ENCODE measurements around the gene BASP1. TPM values are rescaled to one million over a fixed set of nuclear protein-coding genes. Genes with fewer than 3 reads are reported as not detected.

Gene BASP1
- total RNA-seq, 4 donors from 2014 or later = 10.1 to 29.6 (median 23.0) TPM

- TF ChIP-seq POLR2A (IDR thresholded peaks at IDR 0.05) = no peak
- no peak for TF ChIP-seq CTCF (IDR thresholded peaks at IDR 0.05)
- no peak for DNase-seq
- no peaks in the 10 kb centered on the region for H3K27me3 ChIP-seq
- H3K4me3 ChIP-seq (replicated peaks in 1 of 3) = no peak overlapping the region
- H3K27ac ChIP-seq = no peak overlapping the region
- H3K36me3 ChIP-seq = no peaks in the 10 kb centered on the region
- 93 to 94% methylated on average over 5 of the region's 5 CpGs for WGBS, 2 donors
- peaks cover 10 to 11% of the 10 kb centered on the region in 2 donors for H3K4me1 ChIP-seq
- intact Hi-C loops (cut with DNase I) = no loop called here
- no peaks in the 10 kb centered on the region for H3K9me3 ChIP-seq
These were observed 43.1 kb downstream of the BASP1 start for GRCh38 chr5:17260549-17260948.

GRCh38 chr5:17261075-17261474 lies 43.6 kb downstream of the BASP1 start:
- H3K9me3 ChIP-seq = no peaks in the 10 kb centered on the region
- intact Hi-C loops (cut with DNase I) = no loop called here
- no peak overlapping the region for H3K4me3 ChIP-seq (replicated peaks in 1 of 3)
- DNase-seq = no peak
- TF ChIP-seq CTCF (IDR thresholded peaks at IDR 0.05) = no peak
- no peak for TF ChIP-seq POLR2A (IDR thresholded peaks at IDR 0.05)
- peaks cover 10 to 11% of the 10 kb centered on the region in 2 donors for H3K4me1 ChIP-seq
- no peak overlapping the region for H3K27ac ChIP-seq
- H3K36me3 ChIP-seq = no peaks in the 10 kb centered on the region
- 49 to 53% methylated on average over 3 of the region's 3 CpGs for WGBS, 2 donors
- H3K27me3 ChIP-seq = no peaks in the 10 kb centered on the region

DNA sequence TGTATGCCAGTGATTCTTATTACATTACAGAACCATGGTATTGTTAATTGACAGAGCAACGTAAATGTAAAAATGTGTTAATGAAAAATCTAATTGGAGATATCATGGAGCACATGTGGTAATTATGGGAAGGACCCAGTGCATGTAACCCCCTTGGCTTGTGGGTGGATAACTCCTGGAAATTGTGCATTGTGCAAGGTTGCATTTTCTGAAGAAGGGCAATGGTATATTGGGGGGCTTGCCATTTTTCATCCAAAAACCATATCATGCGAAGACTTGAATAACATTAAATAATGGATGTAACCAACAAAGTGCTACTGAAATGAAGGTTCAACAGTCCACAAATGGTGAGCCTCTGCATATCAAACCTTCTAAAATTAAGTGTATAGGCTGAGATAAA lies 47.6 kb downstream of the BASP1 start:
- Histone ChIP-seq H3K4me1 (no peaks in the 10 kb centered on the region), H3K4me3 (replicated peaks in 1 of 3) (no peak overlapping the region), H3K36me3 (no peaks in the 10 kb centered on the region), H3K27me3 (no peaks in the 10 kb centered on the region), H3K9me3 (no peaks in the 10 kb centered on the region), H3K27ac (no peak overlapping the region)
- DNase-seq = no peak
- TF ChIP-seq POLR2A (IDR thresholded peaks at IDR 0.05) (no peak), CTCF (IDR thresholded peaks at IDR 0.05) (no peak)
- intact Hi-C loops (cut with DNase I) = no loop called here
- WGBS, 2 donors = 97% methylated on average over 2 of the region's 2 CpGs

DNA sequence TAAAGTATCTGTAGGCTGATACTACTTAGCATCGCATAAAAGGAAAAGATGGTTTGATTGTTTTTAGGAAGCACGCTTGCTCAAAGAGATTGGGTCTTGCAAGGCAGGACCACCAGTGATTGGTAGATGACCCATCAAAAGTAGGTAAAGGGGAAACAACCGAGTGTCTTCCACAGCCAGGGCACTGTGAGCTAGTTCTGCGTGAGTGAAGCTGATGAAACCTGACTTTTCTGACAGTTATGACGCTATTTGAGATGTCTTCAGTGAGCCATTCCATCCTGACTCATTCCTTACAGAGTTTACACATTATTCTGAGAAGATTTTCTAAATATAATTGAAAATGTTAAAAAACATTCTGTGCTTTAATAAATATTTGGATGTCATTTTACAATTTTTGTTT lies 49.7 kb downstream of the BASP1 start:
- H3K27me3 ChIP-seq = no peaks in the 10 kb centered on the region
- 94 to 96% methylated on average over 5 of the region's 5 CpGs for WGBS, 2 donors
- no peak overlapping the region for H3K27ac ChIP-seq
- intact Hi-C loops (cut with DNase I) = no loop called here
- H3K4me1 ChIP-seq = no peaks in the 10 kb centered on the region
- H3K9me3 ChIP-seq = no peaks in the 10 kb centered on the region
- no peaks in the 10 kb centered on the region for H3K36me3 ChIP-seq
- no peak overlapping the region for H3K4me3 ChIP-seq (replicated peaks in 1 of 3)
- no peak for TF ChIP-seq POLR2A (IDR thresholded peaks at IDR 0.05)
- no peak for TF ChIP-seq CTCF (IDR thresholded peaks at IDR 0.05)
- DNase-seq = no peak

GRCh38 chr5:17269201-17269600 lies 51.8 kb downstream of the BASP1 start:
- Histone ChIP-seq H3K27me3 (no peaks in the 10 kb centered on the region), H3K9me3 (no peaks in the 10 kb centered on the region), H3K4me3 (replicated peaks in 1 of 3) (no peak overlapping the region), H3K4me1 (no peaks in the 10 kb centered on the region), H3K27ac (no peak overlapping the region), H3K36me3 (no peaks in the 10 kb centered on the region)
- intact Hi-C loops (cut with DNase I) = no loop called here
- no peak for DNase-seq
- no peak for TF ChIP-seq POLR2A (IDR thresholded peaks at IDR 0.05)
- no peak for TF ChIP-seq CTCF (IDR thresholded peaks at IDR 0.05)
- WGBS, 2 donors = 85 to 89% methylated on average over 6 of the region's 6 CpGs
